ENCODE results near the gene DCBLD2.
A peak's percentile ranks its signal among the peaks of the same experiment; 100 is the strongest.

Gene DCBLD2, protein sequence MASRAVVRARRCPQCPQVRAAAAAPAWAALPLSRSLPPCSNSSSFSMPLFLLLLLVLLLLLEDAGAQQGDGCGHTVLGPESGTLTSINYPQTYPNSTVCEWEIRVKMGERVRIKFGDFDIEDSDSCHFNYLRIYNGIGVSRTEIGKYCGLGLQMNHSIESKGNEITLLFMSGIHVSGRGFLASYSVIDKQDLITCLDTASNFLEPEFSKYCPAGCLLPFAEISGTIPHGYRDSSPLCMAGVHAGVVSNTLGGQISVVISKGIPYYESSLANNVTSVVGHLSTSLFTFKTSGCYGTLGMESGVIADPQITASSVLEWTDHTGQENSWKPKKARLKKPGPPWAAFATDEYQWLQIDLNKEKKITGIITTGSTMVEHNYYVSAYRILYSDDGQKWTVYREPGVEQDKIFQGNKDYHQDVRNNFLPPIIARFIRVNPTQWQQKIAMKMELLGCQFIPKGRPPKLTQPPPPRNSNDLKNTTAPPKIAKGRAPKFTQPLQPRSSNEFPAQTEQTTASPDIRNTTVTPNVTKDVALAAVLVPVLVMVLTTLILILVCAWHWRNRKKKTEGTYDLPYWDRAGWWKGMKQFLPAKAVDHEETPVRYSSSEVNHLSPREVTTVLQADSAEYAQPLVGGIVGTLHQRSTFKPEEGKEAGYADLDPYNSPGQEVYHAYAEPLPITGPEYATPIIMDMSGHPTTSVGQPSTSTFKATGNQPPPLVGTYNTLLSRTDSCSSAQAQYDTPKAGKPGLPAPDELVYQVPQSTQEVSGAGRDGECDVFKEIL

DNA sequence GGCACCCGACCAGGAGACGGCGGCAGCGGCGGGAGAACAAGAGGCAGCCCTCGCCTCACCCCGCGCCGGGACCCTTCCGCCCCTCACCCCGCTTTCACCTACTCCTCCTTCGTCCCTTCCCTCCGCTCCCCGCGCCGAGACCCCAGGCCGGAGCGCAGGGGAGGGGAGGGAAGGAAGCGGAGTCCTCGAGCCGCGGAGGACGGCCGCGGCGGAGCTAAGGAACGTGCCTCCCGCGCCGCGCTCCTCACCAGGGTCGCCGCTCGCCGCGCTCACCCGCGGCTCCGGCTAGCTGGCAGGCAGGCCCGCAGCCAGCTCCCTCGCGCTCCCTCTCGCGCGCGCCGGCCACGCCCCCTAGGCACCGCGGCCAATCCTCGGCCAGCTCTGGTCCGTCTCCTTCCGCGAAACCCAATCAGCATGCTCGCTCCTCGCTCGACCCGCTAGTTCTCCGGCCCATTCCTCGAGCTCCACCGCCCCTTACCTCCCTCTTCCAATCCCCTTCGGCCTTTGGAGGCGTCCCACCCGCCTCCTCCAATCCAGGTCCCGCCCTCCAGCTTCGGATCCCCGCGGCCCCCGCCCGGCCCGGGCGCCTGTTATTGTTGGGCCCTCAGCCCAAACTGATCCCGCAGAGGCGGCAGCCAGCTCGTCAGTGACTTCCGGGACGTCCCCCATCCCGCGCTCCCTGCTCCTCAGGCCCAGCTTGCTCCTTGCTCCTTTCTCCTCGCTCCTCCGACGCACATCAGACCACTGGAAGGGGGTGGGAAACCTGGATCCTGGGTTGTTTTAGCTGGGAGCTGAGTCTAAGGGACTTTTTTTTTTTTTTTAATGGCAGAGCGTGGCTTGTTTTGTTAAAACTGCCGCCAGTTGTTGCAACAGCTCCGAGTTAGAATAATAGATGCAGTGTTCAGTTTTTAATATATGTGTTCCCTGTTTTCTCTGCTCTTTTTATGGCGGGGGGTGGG lies at the start of gene DCBLD2:
TSS of gene DCBLD2 (minus strand) at position 304 of the 959 bp plus-strand sequence. CDS start 369 bp downstream, outside the sequence.
- DNase-seq: peak; percentile 98 to 100
- Histone ChIP-seq H3K27ac (peak within 1 kb of the TSS; percentile 95 to 97), H3K4me3 (peak within 1 kb of the TSS; percentile 94 to 97), H3K9me3 (no peaks in the 10 kb centered on the region), H3K27me3 (no peaks in the 10 kb centered on the region), H3K4me1 (peaks cover 0 to 39% (median 6%) of the 10 kb centered on the region in 4 donors), H3K36me3 (no peaks in the 10 kb centered on the region)
- intact Hi-C loops (cut with DNase I; ENCODE audit: low total_unique reads): no loop called here
- TF ChIP-seq, protein P1, sequence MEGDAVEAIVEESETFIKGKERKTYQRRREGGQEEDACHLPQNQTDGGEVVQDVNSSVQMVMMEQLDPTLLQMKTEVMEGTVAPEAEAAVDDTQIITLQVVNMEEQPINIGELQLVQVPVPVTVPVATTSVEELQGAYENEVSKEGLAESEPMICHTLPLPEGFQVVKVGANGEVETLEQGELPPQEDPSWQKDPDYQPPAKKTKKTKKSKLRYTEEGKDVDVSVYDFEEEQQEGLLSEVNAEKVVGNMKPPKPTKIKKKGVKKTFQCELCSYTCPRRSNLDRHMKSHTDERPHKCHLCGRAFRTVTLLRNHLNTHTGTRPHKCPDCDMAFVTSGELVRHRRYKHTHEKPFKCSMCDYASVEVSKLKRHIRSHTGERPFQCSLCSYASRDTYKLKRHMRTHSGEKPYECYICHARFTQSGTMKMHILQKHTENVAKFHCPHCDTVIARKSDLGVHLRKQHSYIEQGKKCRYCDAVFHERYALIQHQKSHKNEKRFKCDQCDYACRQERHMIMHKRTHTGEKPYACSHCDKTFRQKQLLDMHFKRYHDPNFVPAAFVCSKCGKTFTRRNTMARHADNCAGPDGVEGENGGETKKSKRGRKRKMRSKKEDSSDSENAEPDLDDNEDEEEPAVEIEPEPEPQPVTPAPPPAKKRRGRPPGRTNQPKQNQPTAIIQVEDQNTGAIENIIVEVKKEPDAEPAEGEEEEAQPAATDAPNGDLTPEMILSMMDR (IDR thresholded peaks at IDR 0.05): peak in 1 of 2 experiments; percentile 5

DNA sequence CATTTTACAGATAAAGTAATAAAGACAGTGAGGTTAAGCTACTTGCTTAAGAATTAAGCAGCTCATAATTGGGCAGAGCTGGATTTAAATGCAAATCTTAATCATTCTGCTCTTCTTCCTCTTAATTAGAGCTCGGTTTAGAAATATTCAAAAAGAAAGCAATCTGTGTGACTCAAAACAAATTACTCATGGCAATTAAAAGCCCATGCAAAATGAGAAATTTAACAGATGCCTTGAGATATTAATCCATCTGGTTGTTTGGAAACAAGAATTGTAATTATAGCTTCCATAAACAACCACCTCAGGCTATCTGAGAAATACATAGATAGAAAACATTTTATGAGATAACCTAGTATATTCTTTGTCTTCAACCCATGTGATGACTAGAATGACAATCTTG lies 44.2 kb upstream of the DCBLD2 start:
- Histone ChIP-seq H3K27ac (no peak overlapping the region), H3K9me3 (peaks cover 0 to 2% (median 0%) of the 10 kb centered on the region in 3 donors), H3K36me3 (no peaks in the 10 kb centered on the region), H3K4me3 (no peak overlapping the region), H3K4me1 (no peaks in the 10 kb centered on the region), H3K27me3 (no peaks in the 10 kb centered on the region)
- no peak for DNase-seq
- TF ChIP-seq, protein P1 (IDR thresholded peaks at IDR 0.05): no peak
- intact Hi-C loops (cut with DNase I; ENCODE audit: low total_unique reads): no loop called here

DNA sequence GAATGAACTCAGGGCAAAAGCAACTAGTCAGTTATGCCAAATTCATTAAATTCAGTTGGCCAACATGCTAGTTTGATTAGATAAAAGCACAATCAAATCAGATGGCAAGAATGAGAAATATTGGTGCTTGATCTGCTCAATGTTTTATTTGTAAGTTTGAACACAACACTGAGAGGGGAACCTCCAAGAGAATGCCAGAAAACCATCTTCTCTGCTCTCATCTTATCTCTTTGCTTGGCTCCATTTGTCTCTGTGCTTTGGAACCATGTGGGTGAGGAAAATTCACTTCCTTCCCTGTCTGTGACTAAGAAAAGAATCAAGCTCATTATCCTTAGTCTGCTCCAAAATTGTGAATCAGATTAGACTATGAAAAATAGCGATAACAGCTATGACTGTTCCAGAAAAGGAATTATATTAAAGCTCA lies 43.6 kb upstream of the DCBLD2 start:
- Histone ChIP-seq H3K4me3 (no peak overlapping the region), H3K4me1 (no peaks in the 10 kb centered on the region), H3K27ac (no peak overlapping the region), H3K27me3 (no peaks in the 10 kb centered on the region), H3K36me3 (no peaks in the 10 kb centered on the region), H3K9me3 (peaks cover 0 to 2% (median 0%) of the 10 kb centered on the region in 3 donors)
- TF ChIP-seq, protein P1 (IDR thresholded peaks at IDR 0.05): no peak
- no peak for DNase-seq
- intact Hi-C loops (cut with DNase I; ENCODE audit: low total_unique reads): no loop called here

DNA sequence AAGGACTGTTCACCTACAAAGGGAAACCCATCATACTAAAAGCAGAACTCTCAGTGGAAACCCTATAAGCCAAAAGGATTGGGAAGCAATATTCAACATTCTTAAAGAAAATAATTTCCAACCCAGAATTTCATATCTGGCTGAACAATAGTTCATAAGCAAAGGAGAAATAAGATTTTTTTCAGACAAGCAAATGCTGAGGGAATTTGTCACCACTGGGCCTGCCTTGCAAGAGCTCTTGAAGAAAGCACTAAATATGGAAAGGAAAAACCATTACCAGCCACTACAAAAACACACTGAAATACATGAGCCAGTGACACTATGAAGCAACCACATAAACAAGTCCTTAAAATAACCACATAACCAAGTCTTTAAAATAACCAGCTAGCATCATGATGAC lies 28.9 kb upstream of the DCBLD2 start:
- no peak for DNase-seq
- H3K27me3 ChIP-seq: no peaks in the 10 kb centered on the region
- H3K36me3 ChIP-seq: no peaks in the 10 kb centered on the region
- TF ChIP-seq, protein P1 (IDR thresholded peaks at IDR 0.05): no peak
- H3K27ac ChIP-seq: no peak overlapping the region
- intact Hi-C loops (cut with DNase I; ENCODE audit: low total_unique reads): no loop called here
- H3K4me3 ChIP-seq: no peak overlapping the region
- peaks cover 0 to 18% (median 16%) of the 10 kb centered on the region in 3 donors for H3K9me3 ChIP-seq
- no peaks in the 10 kb centered on the region for H3K4me1 ChIP-seq

DNA sequence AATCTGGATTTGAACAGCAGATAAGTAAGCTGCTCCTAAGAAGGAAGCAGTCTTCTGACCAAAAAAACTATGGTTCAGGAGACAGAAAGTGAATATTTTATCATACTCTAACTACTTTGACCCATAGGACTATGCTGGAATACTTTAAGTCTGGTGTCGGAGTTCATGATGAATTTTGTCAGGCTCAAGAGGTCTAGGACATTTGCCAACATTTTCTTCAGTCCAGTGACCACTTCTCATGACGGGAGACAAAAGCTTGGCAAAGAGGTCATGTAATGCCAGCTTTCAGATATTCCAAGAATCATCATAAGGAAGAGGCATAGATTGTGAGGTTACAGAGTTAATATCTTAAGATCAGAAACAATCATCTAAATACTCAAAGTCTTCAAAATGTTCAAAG lies 20.5 kb upstream of the DCBLD2 start:
- no peaks in the 10 kb centered on the region for H3K27me3 ChIP-seq
- no peaks in the 10 kb centered on the region for H3K9me3 ChIP-seq
- no peaks in the 10 kb centered on the region for H3K4me1 ChIP-seq
- intact Hi-C loops (cut with DNase I; ENCODE audit: low total_unique reads): no loop called here
- H3K27ac ChIP-seq: no peak overlapping the region
- H3K4me3 ChIP-seq: no peak overlapping the region
- no peak for DNase-seq
- TF ChIP-seq, protein P1 (IDR thresholded peaks at IDR 0.05): no peak
- no peaks in the 10 kb centered on the region for H3K36me3 ChIP-seq

All from tibial artery (tissue), 4 donors.